Activated CD8-positive, alpha-beta memory T cell treated with anti-CD3 and anti-CD28 coated beads for 24 hours (primary cell): ENCODE data around the gene IFNA7.
"Not testable (repeated sequence)": the region's sequence is repeated elsewhere in the genome, so short reads cannot be mapped to it uniquely, and the experiment has no call there.

Source experiments
- DNase-seq: peaks from one replicate; pipeline ENCODE4 v3.0.0-alpha.2; 2020

IFNA7 gene

DNA sequence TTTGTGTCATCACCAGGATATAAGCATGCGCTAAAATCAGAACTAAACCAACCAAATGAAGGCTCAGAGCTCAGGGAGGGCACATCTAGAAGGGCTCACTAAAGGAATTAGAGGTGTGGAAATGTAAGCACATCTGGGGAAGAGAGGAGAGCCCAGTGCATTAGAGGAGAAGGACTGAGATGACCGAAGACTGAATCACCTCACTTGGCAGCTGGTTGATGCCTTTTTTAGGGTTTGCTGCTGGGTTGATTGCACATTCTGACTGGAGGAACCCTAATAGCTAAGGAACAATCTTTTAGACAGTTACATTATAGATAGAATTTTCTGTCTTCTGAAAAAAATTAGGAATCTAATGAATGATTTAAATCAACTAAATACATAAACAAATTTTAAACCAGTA lies 27.3 kb downstream of the IFNA7 start:
- no peak for DNase-seq

DNA sequence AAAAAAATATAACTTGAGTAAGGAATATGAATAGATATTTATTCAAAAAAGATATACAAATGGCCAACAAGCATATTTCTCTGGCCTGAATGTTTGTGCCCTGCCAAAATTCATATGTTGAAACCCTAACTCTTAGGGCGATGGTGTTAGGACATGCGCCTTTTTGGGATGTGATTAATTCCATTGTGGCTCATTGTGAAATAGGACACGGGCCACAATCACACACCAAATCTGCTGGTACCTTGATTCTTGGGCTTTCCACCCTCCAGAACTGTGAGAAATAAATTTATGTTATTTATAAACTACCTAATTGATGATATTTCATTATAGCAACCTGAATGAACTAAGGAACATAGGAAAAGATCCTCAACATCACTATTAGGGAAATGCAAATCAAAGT lies 29.8 kb downstream of the IFNA7 start:
- no peak for DNase-seq

DNA sequence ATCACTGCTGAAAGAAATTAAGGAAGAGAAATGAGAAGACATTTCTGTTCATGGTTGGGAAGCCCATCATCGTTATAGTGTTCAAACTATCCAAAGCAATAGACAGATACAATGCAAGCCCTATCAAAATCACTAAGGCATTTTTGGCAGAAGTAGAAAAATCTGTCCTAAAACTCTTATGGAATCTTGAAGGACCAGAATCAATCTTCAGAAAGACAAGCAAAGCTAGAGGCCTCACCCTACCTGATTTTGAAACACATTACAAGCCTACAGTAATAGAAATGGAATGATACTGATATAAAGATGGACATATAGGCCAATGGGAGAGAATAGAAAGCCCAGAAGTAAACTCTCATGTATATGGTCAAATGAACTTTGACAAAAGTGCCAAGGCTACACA lies 30.7 kb downstream of the IFNA7 start:
- no peak for DNase-seq

DNA sequence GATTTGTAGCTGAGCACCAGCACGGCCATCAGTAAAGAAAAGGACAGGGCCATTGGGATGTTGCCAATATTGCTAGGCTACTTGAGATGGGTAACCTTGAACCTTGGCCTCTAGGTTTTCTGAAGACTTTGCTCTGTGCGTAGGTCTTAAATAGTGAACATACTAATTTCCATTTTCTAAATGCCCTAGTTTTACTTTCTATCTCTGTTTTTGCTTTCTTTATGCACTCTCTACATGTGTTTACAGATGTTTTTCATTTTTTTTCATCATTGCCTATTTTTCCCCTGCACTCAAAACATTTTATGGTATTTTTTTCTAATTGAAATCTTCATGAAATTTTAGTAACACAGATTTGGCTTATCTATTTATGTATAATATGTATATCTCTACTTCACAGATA lies 35.4 kb downstream of the IFNA7 start, which contains the start of gene IFNA21:
Gene IFNA21 (minus strand): TSS at position 101 of the 400 bp plus-strand sequence. CDS start 48 bp downstream, at position 53.
- not testable (repeated sequence) for DNase-seq

- no peak for DNase-seq
These were observed 36.5 kb downstream of the IFNA7 start for GRCh38 chr9:21165516-21165915.

- DNase-seq = no peak
These were observed 41.8 kb downstream of the IFNA7 start for GRCh38 chr9:21160178-21160577.

DNA sequence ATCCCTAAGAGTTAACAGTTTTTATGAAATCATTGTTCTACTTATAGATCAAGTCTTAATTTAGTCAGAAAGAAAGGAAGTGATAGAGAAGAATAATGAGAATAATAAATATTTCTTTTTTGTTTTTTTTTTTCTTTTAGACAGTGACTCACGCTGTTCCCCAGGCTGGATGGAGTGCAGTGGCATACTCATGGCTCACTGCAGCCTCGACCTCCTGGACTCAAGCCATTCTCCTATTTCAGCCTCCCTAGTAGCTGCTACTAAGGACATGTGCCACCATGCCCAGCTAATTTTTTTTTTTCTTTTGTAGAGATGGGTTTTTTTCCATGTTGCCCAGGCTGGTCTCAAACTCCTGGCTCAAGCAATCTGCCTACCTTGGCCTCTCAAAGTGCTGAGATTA lies 46.5 kb downstream of the IFNA7 start:
- DNase-seq = no peak

GRCh38 chr9:21154018-21154608 lies 47.9 kb downstream of the IFNA7 start:
- no peak for DNase-seq

GRCh38 chr9:21153336-21154017 lies 48.5 kb downstream of the IFNA7 start:
- DNase-seq = no peak
